ENCODE measurements around the gene CUL1.

- TF ChIP-seq, protein P1, sequence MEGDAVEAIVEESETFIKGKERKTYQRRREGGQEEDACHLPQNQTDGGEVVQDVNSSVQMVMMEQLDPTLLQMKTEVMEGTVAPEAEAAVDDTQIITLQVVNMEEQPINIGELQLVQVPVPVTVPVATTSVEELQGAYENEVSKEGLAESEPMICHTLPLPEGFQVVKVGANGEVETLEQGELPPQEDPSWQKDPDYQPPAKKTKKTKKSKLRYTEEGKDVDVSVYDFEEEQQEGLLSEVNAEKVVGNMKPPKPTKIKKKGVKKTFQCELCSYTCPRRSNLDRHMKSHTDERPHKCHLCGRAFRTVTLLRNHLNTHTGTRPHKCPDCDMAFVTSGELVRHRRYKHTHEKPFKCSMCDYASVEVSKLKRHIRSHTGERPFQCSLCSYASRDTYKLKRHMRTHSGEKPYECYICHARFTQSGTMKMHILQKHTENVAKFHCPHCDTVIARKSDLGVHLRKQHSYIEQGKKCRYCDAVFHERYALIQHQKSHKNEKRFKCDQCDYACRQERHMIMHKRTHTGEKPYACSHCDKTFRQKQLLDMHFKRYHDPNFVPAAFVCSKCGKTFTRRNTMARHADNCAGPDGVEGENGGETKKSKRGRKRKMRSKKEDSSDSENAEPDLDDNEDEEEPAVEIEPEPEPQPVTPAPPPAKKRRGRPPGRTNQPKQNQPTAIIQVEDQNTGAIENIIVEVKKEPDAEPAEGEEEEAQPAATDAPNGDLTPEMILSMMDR (IDR thresholded peaks at IDR 0.05; ENCODE audit: borderline replicate concordance, extremely low read depth, low read length, poor library complexity, severe bottlenecking) = no peak
- no peak for TF ChIP-seq EZH2 (IDR thresholded peaks at IDR 0.05; ENCODE audit: borderline replicate concordance, low read depth, low read length, severe bottlenecking)
These were observed 95.8 kb downstream of the CUL1 start for GRCh38 chr7:148794476-148794875.

All from DND-41 (cell line).